H1 (cell line): ENCODE data around the gene RHBDF2. TPM values are rescaled to one million over a fixed set of nuclear protein-coding genes. Genes with fewer than 3 reads are reported as not detected.

ENCODE experiments used
- CTCF ChIA-PET: fragments of 300-600 bp; sonication (Branson Sonifier 250); formaldehyde crosslinking; loops from one replicate; lab custom pipeline; 2021; ENCODE audit not compliant: partially characterized antibody; lab: Charles Lee
- POLR2A ChIA-PET: fragments of 300-600 bp; sonication (Branson Sonifier 250); formaldehyde crosslinking; loops from one replicate; lab custom pipeline; 2021; ENCODE audit warnings: inconsistent platforms; ENCODE audit not compliant: partially characterized antibody; lab: Charles Lee
- DNase-seq, 2 experiments: peaks; one replicate each; pipeline versions ENCODE4 v3.0.0 to v3.0.0-alpha.2; 2010 to 2022; ENCODE audit warnings: low spot score in 2 of 2, low read depth in 1 of 2, mixed read lengths in 1 of 2
- FAIRE-seq: peaks from 2 replicates; lab custom pipeline; 2011; peaks lifted over from hg19 to GRCh38; lab: Jason Lieb, UNC
- H2AFZ ChIP-seq: 2 replicates; pipeline ENCODE4 v1.8.1; 2012; ENCODE audit warnings: low read length, inconsistent platforms
- H2AK5ac ChIP-seq: 2 replicates; pipeline ENCODE4 v1.6.1; 2013; ENCODE audit warnings: low read depth, low read length
- H2BK120ac ChIP-seq: replicated peaks from 2 replicates; pipeline ENCODE3; 2013; ENCODE audit warnings: low read depth, low read length, inconsistent platforms
- H2BK12ac ChIP-seq: 2 replicates; pipeline ENCODE4 v1.6.1; 2013; ENCODE audit warnings: low read depth, low read length
- H2BK15ac ChIP-seq: 2 replicates; pipeline ENCODE4 v1.6.1; 2013; ENCODE audit warnings: low read length
- H2BK20ac ChIP-seq: 2 replicates; pipeline ENCODE4 v1.6.1; 2013; ENCODE audit warnings: low read length
- H2BK5ac ChIP-seq: 2 replicates; pipeline ENCODE4 v1.6.1; 2013; ENCODE audit warnings: low read depth, low read length
- H3K14ac ChIP-seq: 2 replicates; pipeline ENCODE4 v1.6.1; 2013; ENCODE audit warnings: inconsistent platforms; ENCODE audit not compliant: insufficient read length
- H3K18ac ChIP-seq: 2 replicates; pipeline ENCODE4 v1.6.1; 2013; ENCODE audit warnings: low read length; ENCODE audit errors: extremely low read depth
- H3K23ac ChIP-seq: 2 replicates; pipeline ENCODE4 v1.6.1; 2013; ENCODE audit warnings: inconsistent platforms; ENCODE audit not compliant: insufficient read length
- H3K23me2 ChIP-seq: 2 replicates; pipeline ENCODE4 v1.6.1; 2013; ENCODE audit warnings: low read depth, low read length
- H3K27ac ChIP-seq: 2 replicates; pipeline ENCODE4 v1.6.1; 2011; ENCODE audit warnings: low read depth, low read length, inconsistent platforms
- H3K27me3 ChIP-seq, 4 experiments: replicated peaks in 1 of 4; 1 replicate in 1 of 4; 2 replicates in 3 of 4; pipeline versions ENCODE4 v1.6.1 to v1.8.1; 2011 to 2013; ENCODE audit warnings: low read length in 3 of 4, mild to moderate bottlenecking in 3 of 4, inconsistent platforms in 2 of 4, mixed read lengths in 2 of 4, moderate library complexity in 1 of 4; ENCODE audit not compliant: control insufficient read depth in 3 of 4, insufficient read depth in 3 of 4; ENCODE audit errors: extremely low read depth in 1 of 4
- H3K36me3 ChIP-seq, 4 experiments: 2 replicates each; pipeline versions ENCODE4 v1.6.1 to v1.8.1; 2011 to 2013; ENCODE audit warnings: mild to moderate bottlenecking in 4 of 4, low read length in 3 of 4, moderate library complexity in 2 of 4, control low read depth in 1 of 4, inconsistent platforms in 1 of 4; ENCODE audit not compliant: insufficient read depth in 4 of 4, control insufficient read depth in 2 of 4
- H3K4ac ChIP-seq: replicated peaks from 2 replicates; pipeline ENCODE3; 2013; ENCODE audit warnings: low read length, low read depth, mixed read lengths, inconsistent platforms; ENCODE audit not compliant: insufficient read length
- H3K4me1 ChIP-seq, 4 experiments: replicated peaks in 1 of 4; 1 replicate in 1 of 4; 2 replicates in 3 of 4; pipeline versions ENCODE4 v1.6.1 to v1.8.1; 2011 to 2013; ENCODE audit warnings: low read length in 3 of 4, inconsistent platforms in 2 of 4, mixed read lengths in 1 of 4; ENCODE audit not compliant: insufficient read depth in 4 of 4, control insufficient read depth in 3 of 4
- H3K4me2 ChIP-seq, 2 experiments: 2 replicates each; pipeline versions ENCODE4 v1.6.1 to v1.8.1; 2011 to 2013; ENCODE audit warnings: low read depth in 2 of 2, low read length in 2 of 2, control low read depth in 1 of 2, inconsistent platforms in 1 of 2, mild to moderate bottlenecking in 1 of 2; ENCODE audit not compliant: insufficient read depth in 1 of 2
- H3K4me3 ChIP-seq, 4 experiments: fragments of 200-600, 300-600 bp in 1 of 4; sonication (generic), shearing (Covaris generic), sonication (Bioruptor Twin) in 1 of 4; 2 replicates each; pipeline versions ENCODE4 v1.5.1 to v1.8.1; 2011 to 2016; ENCODE audit warnings: low read length in 4 of 4, low read depth in 3 of 4, control low read depth in 2 of 4, inconsistent platforms in 2 of 4, mild to moderate bottlenecking in 2 of 4, mixed read lengths in 1 of 4, moderate library complexity in 1 of 4; ENCODE audit not compliant: insufficient read depth in 2 of 4; ENCODE audit errors: extremely low read depth in 1 of 4
- H3K56ac ChIP-seq: replicated peaks from 2 replicates; pipeline ENCODE3; 2013; ENCODE audit warnings: low read depth, mild to moderate bottlenecking, mixed read lengths, low read length, inconsistent platforms; ENCODE audit not compliant: insufficient read length
- H3K79me1 ChIP-seq: 2 replicates; pipeline ENCODE4 v1.6.1; 2013; ENCODE audit warnings: low read depth, low read length, control low read depth
- H3K79me2 ChIP-seq, 2 experiments: 2 replicates each; pipeline versions ENCODE4 v1.6.1 to v1.8.1; 2012 to 2013; ENCODE audit warnings: low read length in 2 of 2, mild to moderate bottlenecking in 2 of 2, inconsistent platforms in 1 of 2; ENCODE audit not compliant: insufficient read depth in 2 of 2, control insufficient read depth in 1 of 2
- H3K9ac ChIP-seq, 4 experiments: replicated peaks in 1 of 4; 1 replicate in 1 of 4; 2 replicates in 3 of 4; pipeline versions ENCODE4 v1.6.1 to v1.8.1; 2011 to 2013; ENCODE audit warnings: low read depth in 3 of 4, low read length in 3 of 4, control low read depth in 2 of 4, mild to moderate bottlenecking in 2 of 4, moderate library complexity in 2 of 4, inconsistent platforms in 1 of 4; ENCODE audit errors: extremely low read depth in 1 of 4
- H3K9me3 ChIP-seq, 2 experiments: 2 replicates each; pipeline versions ENCODE4 v1.6.1 to v1.8.1; 2012 to 2013; ENCODE audit warnings: mild to moderate bottlenecking in 2 of 2, moderate library complexity in 2 of 2, control low read depth in 1 of 2, inconsistent platforms in 1 of 2, low read depth in 1 of 2, low read length in 1 of 2, mixed read lengths in 1 of 2; ENCODE audit not compliant: insufficient read depth in 2 of 2
- H4K20me1 ChIP-seq, 2 experiments: replicated peaks in 1 of 2; 2 replicates each; pipeline versions ENCODE3 to v1.8.1; 2011 to 2013; ENCODE audit warnings: inconsistent platforms in 2 of 2, low read length in 2 of 2, mild to moderate bottlenecking in 1 of 2; ENCODE audit not compliant: insufficient read depth in 2 of 2, control insufficient read depth in 1 of 2
- H4K5ac ChIP-seq: 2 replicates; pipeline ENCODE4 v1.6.1; 2013; ENCODE audit warnings: low read length, low read depth, mixed read lengths, inconsistent platforms; ENCODE audit not compliant: insufficient read length
- H4K8ac ChIP-seq: 2 replicates; pipeline ENCODE4 v1.8.0; 2013; ENCODE audit warnings: mild to moderate bottlenecking, moderate library complexity, low read length, inconsistent platforms; ENCODE audit not compliant: insufficient read depth; ENCODE audit errors: extremely low read depth
- H4K91ac ChIP-seq: replicated peaks from 2 replicates; pipeline ENCODE3; 2013; ENCODE audit warnings: low read length, mixed read lengths, inconsistent platforms; ENCODE audit not compliant: insufficient read length
- CBX5 ChIP-seq: fragments of 300-800, 300-1000 bp; sonication (generic); IDR thresholded peaks from 2 replicates; pipeline ENCODE4 v1.7.1; 2016; ENCODE audit warnings: antibody characterized with exemption, low read length, low read depth
- NRF1 ChIP-seq: IDR thresholded peaks from 2 replicates; pipeline ENCODE4 v1.6.1; 2011; ENCODE audit warnings: mild to moderate bottlenecking, low read depth, low read length, improper control_type of control experiment
- SUZ12 ChIP-seq: fragments of 200-600 bp; sonication (generic); IDR thresholded peaks from 2 replicates; pipeline ENCODE4 v1.6.1; 2012; ENCODE audit warnings: mild to moderate bottlenecking, inconsistent platforms, low read length, moderate library complexity, mixed read lengths
- ZNF274 ChIP-seq: IDR thresholded peaks from 2 replicates; pipeline ENCODE4 v1.7.0; 2012; ENCODE audit warnings: low read length, borderline replicate concordance; ENCODE audit errors: extremely low read depth
- WGBS, 2 experiments: shearing (Covaris generic) in 1 of 2; methylation state at CpG; one replicate each; pipeline versions ENCODE4 v1.1.6 to v1.1.7; 2013 to 2015; ENCODE audit warnings: low lambda C conversion rate in 2 of 2, mixed read lengths in 2 of 2, inconsistent platforms in 1 of 2, low coverage in 1 of 2, missing lambda C conversion rate in 1 of 2; ENCODE audit not compliant: insufficient replicate concordance in 2 of 2, insufficient coverage in 1 of 2, insufficient read length in 1 of 2; ENCODE audit errors: extremely low coverage in 1 of 2, missing lambda C conversion rate in 1 of 2; 5-methylcytosine and 5-hydroxymethylcytosine counted together
- polyA plus RNA-seq, 7 experiments: library from polyadenylated mRNA; depleted of rRNA in 3 of 7; stranded (reverse) in 5 of 7; unstranded in 2 of 7; fragments of >200 nt in 5 of 7; fragments of 200-250 nt in 2 of 7; gene quantifications; 1 replicate in 5 of 7; 2 replicates in 1 of 7; 4 replicates in 1 of 7; pipeline versions ENCODE4 v1.2.1 to v1.2.3, GENCODE V29; 2011 to 2013; ENCODE audit warnings: missing spikeins in 2 of 7, mixed read lengths in 2 of 7
- total RNA-seq: library from RNA; stranded (reverse); fragmentation: NEBNext Ultra II Directional; extraction: Animal tissue kit (Norgen Biotek cat#: 25700); gene quantifications from 2 replicates; pipeline ENCODE4 v1.2.1, GENCODE V29; 2021

Gene RHBDF2
- total and polyA plus RNA-seq, 2 of the 8 experiments (the other 6 are each of a cell fraction or from before 2014, with no cell fraction given): 21.2 to 25.9 TPM

GRCh38 chr17:76421044-76421407, 80.2 kb downstream of the RHBDF2 start:
- H3K27ac ChIP-seq: no peak overlapping the region
- WGBS, 2 experiments: 87% methylated on average over 7 of the region's 7 CpGs; no CpG with 5 or more reads in 1 of the 2 experiments
- no peak for FAIRE-seq
- no peak overlapping the region for H3K4me3 ChIP-seq
- H3K36me3 ChIP-seq: 0 out of 8 replicates have a peak, but pooled peaks cover 0 to 4% (median 0%) of the 10 kb centered on the region in 4 experiments
- H4K5ac ChIP-seq: no peak overlapping the region
- no peak overlapping the region; the same call in 1 of the 2 replicates for H4K8ac ChIP-seq
- H2BK5ac ChIP-seq: 0 out of 2 replicates have a peak overlapping the region, but pooled peaks have one; percentile 72
- no peak for TF ChIP-seq ZNF274
- no peak for TF ChIP-seq SUZ12
- no peak for TF ChIP-seq CBX5
- TF ChIP-seq NRF1: no peak
- TF ChIP-seq, all 59 proteins: peak for 0
- Histone ChIP-seq H2BK15ac (no peak overlapping the region), H3K9ac (no peak overlapping the region; a peak in 1 of 7 replicates), H3K56ac (no peak overlapping the region), H3K4me2 (no peak overlapping the region), H2BK12ac (no peak overlapping the region), H3K79me1 (peaks cover 33% of the 10 kb centered on the region), H3K4ac (no peak overlapping the region), H2BK120ac (no peak overlapping the region), H3K14ac (no peak overlapping the region), H2AK5ac (no peak overlapping the region), H2AFZ (no peak overlapping the region), H3K18ac (no peak overlapping the region), H3K79me2 (peaks cover 6 to 85% of the 10 kb centered on the region in 2 experiments), H3K4me1 (peaks cover 0 to 8% (median 5%) of the 10 kb centered on the region in 4 experiments; a peak in 6 of 7 replicates), H3K9me3 (no peaks in the 10 kb centered on the region), H4K91ac (no peak overlapping the region), H4K20me1 (peaks cover 11 to 21% of the 10 kb centered on the region in 2 experiments), H2BK20ac (no peak overlapping the region), H3K23me2 (no peaks in the 10 kb centered on the region), H3K23ac (no peak overlapping the region), H3K27me3 (no peaks in the 10 kb centered on the region)
- no peak for DNase-seq
- POLR2A ChIA-PET: interaction anchor here (1.4 kb wide), 1 partner anchor 9 kb away, joined by 3 read pairs; no protein-coding TSS in a partner anchor
- CTCF ChIA-PET: interaction anchor here (0.7 to 1.4 kb wide), 4 partner anchors 9 to 51 kb away, joined by 3 to 4 read pairs (median 3); no protein-coding TSS in a partner anchor
